Esophagus (tissue), 2 donors: ENCODE results near the gene CDC42SE2. TPM values are rescaled to one million over a fixed set of nuclear protein-coding genes. Genes with fewer than 3 reads are reported as not detected.
A peak's percentile ranks its signal among the peaks of the same experiment; 100 is the strongest.
"Not testable (repeated sequence)": the region's sequence is repeated elsewhere in the genome, so short reads cannot be mapped to it uniquely, and the experiment has no call there.

Experiments used
- H3K27ac ChIP-seq, 2 donors: one replicate each; pipeline ENCODE4 v1.5.1; 2013; ENCODE audit warnings: low read depth in 2 of 2, mild to moderate bottlenecking in 2 of 2, inconsistent platforms in 1 of 2, low read length in 1 of 2, moderate library complexity in 1 of 2
- H3K27me3 ChIP-seq, 2 donors: one replicate each; pipeline ENCODE4 v1.6.1; 2013; ENCODE audit warnings: low read length in 2 of 2, control low read depth in 1 of 2, mild to moderate bottlenecking in 1 of 2; ENCODE audit not compliant: insufficient read depth in 2 of 2, control insufficient read depth in 1 of 2
- H3K36me3 ChIP-seq, 2 donors: one replicate each; pipeline ENCODE4 v1.6.1; 2013; ENCODE audit warnings: low read length in 1 of 2; ENCODE audit not compliant: control insufficient read depth in 2 of 2, insufficient read depth in 2 of 2
- H3K4me1 ChIP-seq, 2 donors: one replicate each; pipeline ENCODE4 v1.6.1; 2013; ENCODE audit warnings: low read length in 1 of 2; ENCODE audit not compliant: control insufficient read depth in 2 of 2, insufficient read depth in 2 of 2
- H3K4me3 ChIP-seq, 2 donors: one replicate each; pipeline ENCODE4 v1.5.1; 2013; ENCODE audit warnings: low read length in 2 of 2, mild to moderate bottlenecking in 2 of 2, low read depth in 1 of 2, moderate library complexity in 1 of 2
- H3K9me3 ChIP-seq, 2 donors: one replicate each; pipeline ENCODE4 v1.6.1; 2013; ENCODE audit warnings: mild to moderate bottlenecking in 2 of 2, low read depth in 1 of 2, low read length in 1 of 2, moderate library complexity in 1 of 2; ENCODE audit not compliant: control insufficient read depth in 2 of 2, insufficient read depth in 1 of 2
- WGBS, 2 donors: extraction: QIAGEN DNeasy Blood & Tissue Kit; methylation state at CpG; one replicate each; pipeline ENCODE4 v1.1.7; 2013; 5-methylcytosine and 5-hydroxymethylcytosine counted together
- polyA plus RNA-seq, 2 donors: library from polyadenylated mRNA; stranded (reverse); fragments of 200-250 nt; gene quantifications; one replicate each; pipeline ENCODE4 v1.2.3, GENCODE V29; 2013
- donor health status: healthy with polysubstance abuse.
- donor health status: Bipolar disorder and iron deficiency.

The CDC42SE2 gene
- polyA plus RNA-seq, 2 donors: 5.1 to 7.3 TPM

DNA sequence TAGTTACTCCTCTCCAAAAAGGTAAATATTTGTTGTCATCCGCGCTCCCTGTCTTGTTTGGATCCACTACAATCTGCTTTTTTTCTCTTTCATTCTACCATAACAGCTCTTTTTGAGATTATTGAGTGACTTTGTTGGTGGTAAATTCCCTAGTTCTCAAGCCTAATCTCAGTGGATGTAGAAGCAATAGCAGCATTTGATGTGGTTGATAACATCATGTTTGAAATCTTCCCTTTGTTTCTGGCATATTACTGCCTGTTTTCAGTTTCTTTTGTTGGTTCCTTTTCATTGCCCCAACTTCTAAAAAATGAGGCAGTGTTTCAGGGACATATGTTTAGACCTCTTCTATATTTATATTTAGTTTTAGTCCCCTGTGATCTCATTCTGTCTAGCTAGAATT is 8.9 kb downstream of the CDC42SE2 start:
- no peaks in the 10 kb centered on the region for H3K9me3 ChIP-seq
- no peak overlapping the region for H3K27ac ChIP-seq
- H3K4me1 ChIP-seq: peaks cover 0 to 2% of the 10 kb centered on the region in 2 donors
- WGBS, 2 donors: 80 to 85% methylated on average over 2 of the region's 2 CpGs
- no peak overlapping the region for H3K4me3 ChIP-seq
- H3K36me3 ChIP-seq: no peaks in the 10 kb centered on the region
- H3K27me3 ChIP-seq: no peaks in the 10 kb centered on the region

DNA sequence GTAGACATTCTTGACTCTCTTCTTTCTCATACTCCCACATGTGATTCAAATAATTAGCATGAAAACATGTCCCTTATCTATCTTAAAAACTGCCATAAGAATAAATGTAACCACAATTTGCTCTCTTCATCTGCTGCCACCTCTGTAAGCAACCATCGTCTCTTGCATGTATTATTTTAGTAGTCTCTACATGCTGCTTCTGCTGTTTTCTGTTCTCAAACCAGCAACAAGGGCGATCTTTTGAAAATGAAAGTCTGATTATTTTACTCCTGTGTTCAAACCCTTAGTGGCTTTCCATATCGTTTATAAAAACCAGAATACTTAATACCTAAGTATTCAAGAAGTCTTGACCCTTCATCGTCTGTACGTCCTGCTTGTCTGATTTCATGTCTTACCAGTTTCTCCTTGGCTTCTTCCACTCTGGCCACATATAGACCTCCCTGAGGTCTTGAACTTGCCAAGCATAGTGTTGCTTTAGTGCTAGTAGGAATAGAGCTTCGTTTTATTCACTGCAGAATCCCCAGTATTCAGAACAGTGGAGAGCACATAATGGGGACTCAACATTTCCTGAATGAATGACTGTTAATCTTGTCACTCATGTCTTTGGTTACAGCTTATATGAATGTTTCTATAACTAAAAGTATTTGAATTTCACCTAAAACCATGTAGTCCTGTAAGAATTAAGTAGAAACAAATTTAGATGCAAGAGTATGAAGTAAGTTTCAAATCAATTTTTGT is 10.6 kb downstream of the CDC42SE2 start:
- Histone ChIP-seq H3K4me1 (no peaks in the 10 kb centered on the region), H3K27me3 (no peaks in the 10 kb centered on the region)
- 70 to 73% methylated on average over 6 of the region's 6 CpGs for WGBS, 2 donors

DNA sequence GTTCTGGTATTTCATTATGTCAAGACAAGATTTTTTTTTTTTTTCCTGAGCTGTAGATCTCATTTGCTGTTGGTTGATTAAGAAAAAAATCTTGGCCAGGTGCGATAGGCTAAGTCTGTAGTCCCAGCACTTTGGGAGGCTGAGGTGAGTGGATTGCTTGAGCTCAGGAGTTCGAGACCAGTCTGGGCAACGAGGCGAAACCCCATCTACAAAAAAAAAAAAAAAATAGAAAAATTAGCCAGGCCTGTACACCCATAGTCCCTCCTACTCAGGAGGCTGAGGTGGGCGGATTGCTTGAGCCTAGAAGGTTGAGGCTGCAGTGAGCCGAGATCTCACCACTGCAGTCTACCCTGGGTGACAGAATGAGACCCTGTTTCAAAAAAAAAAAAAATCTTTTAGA is 12.2 kb downstream of the CDC42SE2 start:
- no peak overlapping the region for H3K27ac ChIP-seq
- no peaks in the 10 kb centered on the region for H3K9me3 ChIP-seq
- H3K27me3 ChIP-seq: no peaks in the 10 kb centered on the region
- no peaks in the 10 kb centered on the region for H3K36me3 ChIP-seq
- H3K4me3 ChIP-seq: no peak overlapping the region
- WGBS, 2 donors: 84% methylated on average over 6 of the region's 6 CpGs
- H3K4me1 ChIP-seq: no peaks in the 10 kb centered on the region

More for the DNA sequence above, 10.6 kb downstream of the CDC42SE2 start:
- H3K9me3 ChIP-seq: no peaks in the 10 kb centered on the region
- no peaks in the 10 kb centered on the region for H3K36me3 ChIP-seq
- H3K27ac ChIP-seq: no peak overlapping the region
- H3K4me3 ChIP-seq: no peak overlapping the region

DNA sequence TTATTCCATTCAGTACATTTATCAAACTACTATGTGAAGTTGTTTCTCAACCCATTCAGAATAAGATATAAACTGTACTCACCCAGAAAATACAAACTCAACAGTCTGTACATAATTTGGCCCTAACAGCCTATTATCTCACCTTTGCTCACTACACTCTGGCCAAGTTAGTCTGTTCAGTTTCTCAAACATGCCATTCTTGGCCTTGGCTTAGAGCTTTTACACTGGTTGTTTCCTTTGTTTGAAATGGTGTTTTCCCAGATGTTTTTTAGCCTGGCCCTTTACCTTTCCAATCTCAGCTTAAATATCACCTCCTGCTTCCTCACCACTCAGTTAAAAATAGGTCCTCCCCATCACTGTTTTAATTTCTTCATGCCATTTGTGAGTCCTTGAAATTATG is 13.6 kb downstream of the CDC42SE2 start:
- no peaks in the 10 kb centered on the region for H3K4me1 ChIP-seq
- no peak overlapping the region for H3K27ac ChIP-seq
- H3K36me3 ChIP-seq: no peaks in the 10 kb centered on the region
- H3K9me3 ChIP-seq: no peaks in the 10 kb centered on the region
- H3K27me3 ChIP-seq: no peaks in the 10 kb centered on the region
- H3K4me3 ChIP-seq: no peak overlapping the region

DNA sequence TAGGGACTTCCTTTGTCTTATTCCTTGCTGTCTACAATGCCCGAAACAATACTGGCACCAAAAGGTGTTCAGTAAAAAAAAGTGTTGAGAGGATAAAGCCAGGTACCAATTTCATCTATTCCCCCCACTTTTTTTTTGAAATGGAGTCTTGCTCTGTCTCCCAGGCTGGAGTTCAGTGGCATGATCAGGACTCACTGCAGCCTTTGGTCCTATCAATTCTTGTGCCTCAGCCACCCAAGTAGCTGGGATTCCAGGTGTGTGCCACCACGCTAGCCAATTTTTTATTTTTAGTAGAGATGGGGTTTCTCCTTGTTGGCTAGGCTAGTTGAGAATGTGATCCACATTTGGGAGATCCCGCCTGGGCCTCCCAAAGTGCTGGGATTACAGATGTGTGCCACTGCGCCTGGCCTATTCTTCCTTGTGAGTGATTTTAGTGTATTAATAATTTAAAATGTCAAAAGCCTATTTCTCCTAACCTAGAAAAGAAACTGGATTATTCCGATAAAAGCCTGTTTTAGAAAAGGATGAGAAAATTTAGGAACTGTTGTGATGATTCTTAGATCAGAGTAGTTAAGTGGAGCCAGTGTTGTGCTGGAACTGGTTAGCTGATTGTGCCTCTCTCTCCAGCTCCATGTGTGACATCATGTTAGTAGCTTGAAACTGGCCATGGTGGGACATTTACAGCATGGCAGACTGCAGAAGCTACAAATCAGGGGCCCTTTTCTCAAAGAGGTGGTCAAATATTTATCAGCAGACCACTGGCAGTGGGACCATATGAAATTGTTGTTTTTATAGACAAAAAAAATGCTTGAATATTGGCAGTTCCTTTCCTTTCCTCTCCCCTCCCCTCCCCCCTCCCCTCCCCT is 14.3 kb downstream of the CDC42SE2 start:
- no peak overlapping the region for H3K4me3 ChIP-seq
- H3K4me1 ChIP-seq: no peaks in the 10 kb centered on the region
- no peaks in the 10 kb centered on the region for H3K27me3 ChIP-seq
- no peak overlapping the region for H3K27ac ChIP-seq
- no peaks in the 10 kb centered on the region for H3K9me3 ChIP-seq
- WGBS, 2 donors: 96% methylated on average over 5 of the region's 5 CpGs
- no peaks in the 10 kb centered on the region for H3K36me3 ChIP-seq

DNA sequence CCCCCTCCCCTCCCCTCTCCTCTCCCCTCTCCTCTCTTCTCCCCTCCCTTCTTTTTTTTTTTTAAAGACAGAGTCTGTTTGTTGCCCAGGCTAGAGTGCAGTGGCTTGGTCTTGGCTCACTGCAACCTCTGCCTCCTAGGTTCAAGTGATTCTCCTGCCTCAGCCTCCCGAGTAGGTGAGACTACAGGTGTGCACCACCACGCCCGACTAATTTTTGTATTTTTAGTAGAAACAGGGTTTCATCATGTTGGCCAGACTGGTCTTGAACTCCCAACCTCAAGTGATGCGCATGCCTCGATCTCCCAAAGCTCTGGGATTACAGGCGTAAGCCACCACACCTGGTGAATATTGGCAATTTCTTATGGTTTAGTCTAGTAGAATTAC is 14.9 kb downstream of the CDC42SE2 start:
- H3K27me3 ChIP-seq, H3K4me1 ChIP-seq, H3K27ac ChIP-seq, H3K36me3 ChIP-seq, H3K9me3 ChIP-seq, H3K4me3 ChIP-seq: not testable (repeated sequence)
- 75 to 84% methylated on average over 6 of the region's 6 CpGs for WGBS, 2 donors

DNA sequence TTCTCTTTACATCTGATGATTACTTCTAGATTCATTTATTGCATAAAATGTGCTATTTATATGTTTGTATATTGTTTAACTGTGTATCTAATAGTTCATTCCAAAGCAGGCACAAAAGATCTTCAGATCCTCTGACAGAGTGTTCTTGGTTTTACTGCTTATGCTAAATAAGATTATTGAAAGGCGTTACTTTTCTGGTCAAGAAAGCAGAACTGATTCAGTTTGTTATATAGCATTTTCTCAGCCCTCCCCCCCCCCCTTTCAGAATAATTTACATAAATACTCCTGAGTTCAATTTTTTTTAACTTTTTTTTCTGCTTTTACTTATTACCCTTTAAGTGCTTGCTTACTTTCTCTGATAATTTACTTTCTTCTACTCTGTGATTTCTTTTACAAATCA is 15.4 kb downstream of the CDC42SE2 start:
- Histone ChIP-seq H3K36me3 (no peaks in the 10 kb centered on the region), H3K9me3 (no peaks in the 10 kb centered on the region), H3K4me3 (no peak overlapping the region), H3K27ac (no peak overlapping the region), H3K4me1 (no peaks in the 10 kb centered on the region), H3K27me3 (no peaks in the 10 kb centered on the region)
- WGBS, 2 donors: 74 to 86% methylated on average over 1 of the region's 1 CpG

DNA sequence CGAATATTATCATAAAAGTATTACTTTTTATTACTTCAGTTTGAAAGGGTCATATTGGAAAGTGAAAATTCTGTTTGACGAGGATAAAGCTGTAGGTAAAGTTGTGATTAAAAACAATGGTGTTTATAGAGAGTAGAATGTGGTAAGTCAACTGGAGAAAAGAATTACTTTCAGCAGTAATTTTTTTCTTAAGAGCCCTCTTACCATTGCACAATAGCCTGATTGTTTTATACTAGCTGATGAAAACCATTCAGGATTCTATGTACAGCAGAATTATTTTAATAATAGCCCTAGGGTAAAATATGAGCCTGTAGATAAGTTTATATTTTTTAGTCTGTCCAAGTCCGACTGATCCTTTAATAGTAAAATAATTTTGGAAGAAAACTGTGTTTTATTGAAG is 16.6 kb downstream of the CDC42SE2 start:
- H3K4me1 ChIP-seq: no peaks in the 10 kb centered on the region
- no peak overlapping the region for H3K4me3 ChIP-seq
- no peaks in the 10 kb centered on the region for H3K27me3 ChIP-seq
- no peaks in the 10 kb centered on the region for H3K9me3 ChIP-seq
- H3K27ac ChIP-seq: no peak overlapping the region
- 55 to 57% methylated on average over 3 of the region's 3 CpGs for WGBS, 2 donors
- H3K36me3 ChIP-seq: no peaks in the 10 kb centered on the region

DNA sequence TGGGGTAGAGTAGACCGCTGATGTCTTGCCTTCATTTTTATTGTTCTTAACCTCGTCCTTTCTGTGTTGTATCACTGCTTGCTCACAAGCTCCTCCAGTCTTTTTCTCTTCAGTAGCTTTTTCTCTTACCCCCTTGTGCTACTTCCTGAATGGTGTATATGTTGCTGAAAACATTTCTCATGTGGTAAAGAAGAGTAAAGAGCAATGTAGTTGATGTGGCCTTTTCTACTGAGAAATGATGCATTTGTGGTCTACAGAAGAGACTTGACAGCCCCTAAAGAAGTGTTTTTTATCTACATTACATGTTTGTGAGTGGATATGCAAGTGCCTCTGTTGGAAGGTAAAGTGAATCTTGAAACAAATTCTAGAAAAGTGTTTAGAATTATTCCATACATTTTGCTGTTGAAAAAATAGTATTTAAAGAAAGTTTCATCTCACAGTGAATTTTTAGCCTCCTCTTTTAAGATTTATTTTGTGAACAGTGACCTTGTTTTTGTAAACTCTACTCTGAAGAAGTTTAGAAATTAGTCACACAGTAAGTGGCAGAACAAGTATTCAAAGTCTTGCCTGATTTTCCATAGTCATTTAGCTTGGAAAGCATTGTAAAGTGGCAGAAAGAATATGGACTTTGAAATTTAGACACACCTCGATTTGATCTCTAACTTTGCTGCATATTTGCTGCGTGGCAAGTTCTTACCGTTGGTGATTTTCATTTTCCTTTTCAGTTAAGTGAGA is 17.4 kb downstream of the CDC42SE2 start:
- no peaks in the 10 kb centered on the region for H3K36me3 ChIP-seq
- H3K27me3 ChIP-seq: no peaks in the 10 kb centered on the region
- peak overlapping the region in 1 of 2 donors; percentile 33 for H3K27ac ChIP-seq
- WGBS, 2 donors: 33 to 45% methylated on average over 5 of the region's 5 CpGs
- H3K4me3 ChIP-seq: no peak overlapping the region
- H3K9me3 ChIP-seq: no peaks in the 10 kb centered on the region
- H3K4me1 ChIP-seq: no peaks in the 10 kb centered on the region
